SJSA1 (cell line): ENCODE data around the gene LPP. TPM values are rescaled to one million over a fixed set of nuclear protein-coding genes. Genes with fewer than 3 reads are reported as not detected.

Experiments
- DNase-seq, 2 experiments: peaks; one replicate each; pipeline ENCODE4 v3.0.0-alpha.2; 2015 to 2020; ENCODE audit warnings: low spot score in 2 of 2, low read depth in 1 of 2
- H3K27ac ChIP-seq: fragments of 250-450 bp; sonication (Bioruptor Pico); 2 replicates; pipeline ENCODE4 v1.5.1; 2020; ENCODE audit warnings: mild to moderate bottlenecking, moderate library complexity
- H3K27me3 ChIP-seq: fragments of 250-450 bp; sonication (Bioruptor Pico); replicated peaks from 2 replicates; pipeline ENCODE4 v1.5.1; 2020; ENCODE audit warnings: mild to moderate bottlenecking, moderate library complexity
- H3K36me3 ChIP-seq: fragments of 250-450 bp; sonication (Bioruptor Pico); 2 replicates; pipeline ENCODE4 v1.5.1; 2020; ENCODE audit warnings: mild to moderate bottlenecking
- H3K4me1 ChIP-seq: fragments of 250-450 bp; sonication (Bioruptor Pico); replicated peaks from 2 replicates; pipeline ENCODE4 v1.6.1; 2021; ENCODE audit warnings: mild to moderate bottlenecking
- H3K4me3 ChIP-seq: fragments of 250-450 bp; sonication (Bioruptor Pico); 2 replicates; pipeline ENCODE4 v1.5.1; 2020; ENCODE audit warnings: mild to moderate bottlenecking
- H3K9me3 ChIP-seq: fragments of 250-450 bp; sonication (Bioruptor Pico); replicated peaks from 2 replicates; pipeline ENCODE4 v1.5.1; 2020; ENCODE audit warnings: mild to moderate bottlenecking
- total RNA-seq: library from RNA; depleted of rRNA; stranded (reverse); fragments of >200 nt; shearing (Covaris generic); gene quantifications from 2 replicates; pipeline ENCODE4 v1.2.3, GENCODE V29; 2014

Gene LPP
- total RNA-seq, 1 experiment from 2014 or later: 132 TPM

DNA sequence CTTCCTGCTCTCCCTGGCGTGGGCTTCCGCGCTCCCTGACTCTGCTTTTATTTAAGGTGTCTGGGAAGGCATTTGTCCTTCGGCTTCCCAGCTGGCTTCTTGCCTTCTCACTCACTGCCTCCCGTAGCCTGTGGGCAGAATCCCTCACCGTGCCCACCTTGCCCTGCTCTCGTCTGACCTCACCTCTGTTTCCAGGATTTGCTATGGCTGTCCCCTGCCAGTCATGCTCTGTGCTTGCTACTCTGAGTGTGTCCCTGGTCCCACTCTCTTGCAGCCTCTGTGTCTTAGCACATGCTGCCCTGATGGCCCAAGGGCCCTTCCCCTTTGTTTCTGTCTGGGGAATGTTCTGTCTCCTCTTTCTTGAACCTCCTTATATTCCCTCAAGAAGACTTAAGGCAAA, 26.2 kb downstream of the LPP start:
- Histone ChIP-seq H3K27ac (no peak overlapping the region), H3K9me3 (no peaks in the 10 kb centered on the region), H3K4me1 (no peaks in the 10 kb centered on the region), H3K4me3 (no peak overlapping the region), H3K36me3 (peaks cover 28% of the 10 kb centered on the region), H3K27me3 (no peaks in the 10 kb centered on the region)
- no peak for DNase-seq

DNA sequence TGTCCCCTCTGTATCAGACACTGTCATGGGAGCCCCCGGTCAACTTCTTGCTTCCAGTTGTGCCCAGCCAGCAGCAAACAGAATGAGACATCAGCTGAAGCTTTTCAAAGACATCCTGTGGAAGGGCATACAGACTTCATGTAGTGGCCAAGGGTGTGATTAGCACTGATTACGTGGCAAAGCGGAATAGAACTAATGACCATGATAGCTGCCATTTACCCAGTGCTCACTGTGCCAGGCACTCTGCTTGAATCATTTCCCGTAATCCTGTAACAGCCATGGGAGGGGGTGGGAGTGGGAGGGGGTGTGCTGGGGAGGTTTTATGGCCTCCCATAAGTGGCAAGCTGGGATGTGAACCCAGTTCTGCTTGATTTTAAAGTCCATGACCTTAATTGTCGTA, 29.5 kb downstream of the LPP start:
- Histone ChIP-seq H3K9me3 (no peaks in the 10 kb centered on the region), H3K27me3 (no peaks in the 10 kb centered on the region), H3K27ac (no peak overlapping the region), H3K4me3 (no peak overlapping the region), H3K4me1 (no peaks in the 10 kb centered on the region), H3K36me3 (peaks cover 15% of the 10 kb centered on the region)
- DNase-seq: no peak

DNA sequence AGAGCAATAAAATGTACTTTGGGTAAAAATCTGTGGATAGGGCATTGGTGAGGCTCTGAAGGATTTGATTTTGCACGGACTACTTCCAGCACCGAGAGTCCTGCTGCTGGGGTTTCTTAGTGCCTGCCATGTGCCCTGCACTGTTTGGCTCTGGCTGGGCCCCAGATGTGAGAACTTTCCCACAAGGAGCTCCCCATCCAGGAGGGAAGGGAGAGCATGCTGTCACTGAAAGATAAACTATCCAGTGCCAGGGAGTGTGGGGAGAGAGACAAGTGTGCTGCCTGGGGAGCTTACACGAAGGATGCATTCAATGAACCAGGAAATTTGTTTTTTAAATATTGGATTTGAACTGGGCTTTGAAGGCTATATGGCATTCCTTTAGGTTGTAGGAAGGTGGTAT, 30.2 kb downstream of the LPP start:
- Histone ChIP-seq H3K27me3 (no peaks in the 10 kb centered on the region), H3K4me3 (no peak overlapping the region), H3K4me1 (no peaks in the 10 kb centered on the region), H3K27ac (no peak overlapping the region), H3K9me3 (no peaks in the 10 kb centered on the region), H3K36me3 (peaks cover 12% of the 10 kb centered on the region)
- no peak for DNase-seq

DNA sequence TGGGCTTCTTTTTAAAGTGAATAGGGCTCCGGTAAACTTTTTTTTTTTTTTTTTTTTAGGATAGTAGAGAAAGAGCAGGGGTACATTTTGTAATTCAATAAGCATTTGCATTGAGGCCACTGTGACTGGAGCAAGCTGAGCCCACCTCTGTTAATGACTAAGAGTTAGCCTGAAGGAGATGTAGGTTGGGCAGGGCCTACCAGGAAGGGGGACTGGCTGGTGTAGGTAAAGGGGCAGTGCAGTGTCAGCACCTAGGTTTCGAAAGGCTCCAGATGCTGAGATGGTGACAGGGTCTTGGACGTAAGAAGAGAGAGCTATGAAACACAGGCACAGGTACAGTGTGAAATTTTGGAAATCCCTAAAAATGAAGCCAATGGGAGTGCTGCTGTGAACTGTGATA, 30.7 kb downstream of the LPP start:
- no peaks in the 10 kb centered on the region for H3K27me3 ChIP-seq
- no peaks in the 10 kb centered on the region for H3K9me3 ChIP-seq
- no peak for DNase-seq
- no peaks in the 10 kb centered on the region for H3K4me1 ChIP-seq
- H3K27ac ChIP-seq: no peak overlapping the region
- no peak overlapping the region for H3K4me3 ChIP-seq
- peaks cover 7% of the 10 kb centered on the region for H3K36me3 ChIP-seq

DNA sequence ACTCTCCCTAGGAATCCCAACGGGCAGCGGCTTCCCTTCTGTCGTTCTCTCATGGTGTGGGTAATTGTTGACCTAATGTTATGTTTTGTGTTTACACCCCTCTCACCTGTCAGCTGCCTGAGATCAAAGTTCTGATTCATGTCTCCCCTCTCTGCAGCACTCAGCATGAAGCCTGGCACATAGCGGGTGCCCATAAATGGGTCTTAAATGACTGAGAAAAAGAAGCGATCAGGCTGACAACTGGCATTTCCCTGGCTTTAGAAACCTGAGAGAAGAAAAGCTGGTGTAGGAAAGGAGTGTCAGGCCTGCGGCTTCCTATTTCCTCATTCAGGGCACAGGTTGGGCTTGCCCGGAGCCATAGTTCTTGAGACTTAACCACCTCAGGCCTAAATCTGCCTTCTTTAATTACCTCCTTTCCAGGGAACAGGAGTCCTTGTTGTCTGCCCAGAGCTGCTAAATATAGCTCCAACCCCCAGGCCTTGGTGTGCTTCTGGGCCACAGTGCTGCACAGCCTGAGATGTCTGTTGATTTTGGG, 31.8 kb downstream of the LPP start:
- H3K9me3 ChIP-seq: no peaks in the 10 kb centered on the region
- no peak overlapping the region for H3K4me3 ChIP-seq
- no peaks in the 10 kb centered on the region for H3K27me3 ChIP-seq
- no peaks in the 10 kb centered on the region for H3K4me1 ChIP-seq
- no peak overlapping the region for H3K27ac ChIP-seq
- DNase-seq: no peak
- peaks cover 6% of the 10 kb centered on the region for H3K36me3 ChIP-seq

DNA sequence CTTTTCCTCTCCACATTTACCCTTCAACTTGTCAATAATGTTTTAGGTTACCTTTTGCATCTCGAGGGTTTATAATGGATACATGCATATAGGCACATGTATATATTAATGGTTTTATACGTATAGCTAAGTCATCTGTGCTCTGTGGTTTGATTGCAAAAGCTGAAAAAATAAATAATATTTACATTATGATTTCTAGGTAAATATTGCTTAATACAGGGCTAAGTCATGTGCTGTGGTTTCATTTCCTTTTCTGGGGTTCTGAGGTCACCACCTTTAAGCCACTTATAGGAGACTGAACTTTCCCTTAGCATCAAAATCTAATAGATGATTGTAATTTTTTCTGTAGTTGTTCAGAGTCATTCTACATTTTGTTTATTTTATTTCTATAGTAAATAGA, 33.1 kb downstream of the LPP start:
- no peaks in the 10 kb centered on the region for H3K4me1 ChIP-seq
- H3K27ac ChIP-seq: no peak overlapping the region
- DNase-seq: no peak
- no peak overlapping the region for H3K4me3 ChIP-seq
- H3K9me3 ChIP-seq: no peaks in the 10 kb centered on the region
- peaks cover 9% of the 10 kb centered on the region for H3K36me3 ChIP-seq
- no peaks in the 10 kb centered on the region for H3K27me3 ChIP-seq

DNA sequence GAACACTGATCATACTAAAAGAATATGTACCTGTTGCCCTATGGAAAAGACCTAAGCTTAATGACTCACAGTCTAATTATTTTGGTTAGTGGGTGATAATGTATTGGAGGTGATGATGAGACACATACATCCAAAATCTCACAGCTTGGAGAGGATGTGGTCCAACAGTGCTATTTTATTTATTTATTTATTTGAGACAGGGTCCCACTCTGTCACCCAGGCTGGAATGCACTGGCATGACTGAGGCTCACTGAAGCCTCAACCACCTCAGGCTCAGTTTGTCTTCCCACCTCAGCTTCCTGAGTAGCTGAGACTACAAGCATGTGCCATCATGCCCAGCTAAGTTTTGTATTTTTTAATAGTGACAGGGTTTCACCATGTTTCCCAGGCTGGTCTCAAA, 35.0 kb downstream of the LPP start:
- no peak overlapping the region for H3K27ac ChIP-seq
- no peak for DNase-seq
- H3K27me3 ChIP-seq: no peaks in the 10 kb centered on the region
- no peak overlapping the region for H3K4me3 ChIP-seq
- no peaks in the 10 kb centered on the region for H3K9me3 ChIP-seq
- H3K36me3 ChIP-seq: peaks cover 18% of the 10 kb centered on the region
- H3K4me1 ChIP-seq: peaks cover 8% of the 10 kb centered on the region

DNA sequence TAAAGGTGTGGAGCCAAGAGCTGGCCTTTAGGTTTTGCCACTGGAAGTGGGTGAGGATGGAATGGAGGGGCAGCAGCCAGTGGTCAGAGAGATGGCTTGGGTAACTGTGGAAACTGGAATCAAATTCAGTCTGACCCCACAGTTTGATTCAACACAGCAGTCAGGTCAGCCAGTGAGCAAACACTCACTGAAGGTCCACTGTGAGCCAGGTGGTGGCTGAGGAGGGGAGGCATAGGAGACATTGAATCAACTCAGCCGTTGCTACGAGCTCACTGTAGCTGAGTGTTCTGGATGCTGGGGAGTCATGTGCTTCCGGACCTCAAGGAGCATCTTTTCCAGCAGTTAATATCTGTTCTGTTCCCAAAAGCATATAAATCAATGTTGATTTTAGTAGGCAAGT, 37.5 kb downstream of the LPP start:
- H3K4me3 ChIP-seq: no peak overlapping the region
- H3K27ac ChIP-seq: no peak overlapping the region
- no peaks in the 10 kb centered on the region for H3K27me3 ChIP-seq
- H3K9me3 ChIP-seq: no peaks in the 10 kb centered on the region
- DNase-seq: no peak
- peaks cover 26% of the 10 kb centered on the region for H3K4me1 ChIP-seq
- peaks cover 24% of the 10 kb centered on the region for H3K36me3 ChIP-seq

DNA sequence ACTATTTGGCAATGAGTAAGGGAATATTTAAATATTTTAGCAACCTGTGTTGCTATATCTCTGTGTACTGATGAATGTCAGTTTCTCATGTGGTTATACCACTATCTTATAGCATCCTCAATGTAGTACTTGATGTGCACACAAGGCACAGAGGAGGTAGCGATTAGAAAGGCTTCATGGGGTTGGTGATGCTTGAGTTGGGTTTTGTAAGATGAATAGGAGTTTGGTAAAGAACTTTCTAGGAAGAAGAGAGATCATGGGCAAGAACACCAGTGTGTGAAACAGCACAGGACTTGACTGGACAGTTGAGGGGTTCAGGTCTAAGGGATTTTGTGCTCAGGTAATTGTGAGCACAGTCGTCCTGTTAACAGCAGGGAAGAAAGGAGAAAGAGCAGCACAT, 38.1 kb downstream of the LPP start:
- Histone ChIP-seq H3K4me1 (peaks cover 31% of the 10 kb centered on the region), H3K36me3 (peaks cover 30% of the 10 kb centered on the region), H3K4me3 (no peak overlapping the region), H3K27me3 (no peaks in the 10 kb centered on the region), H3K9me3 (no peaks in the 10 kb centered on the region), H3K27ac (no peak overlapping the region)
- DNase-seq: no peak

DNA sequence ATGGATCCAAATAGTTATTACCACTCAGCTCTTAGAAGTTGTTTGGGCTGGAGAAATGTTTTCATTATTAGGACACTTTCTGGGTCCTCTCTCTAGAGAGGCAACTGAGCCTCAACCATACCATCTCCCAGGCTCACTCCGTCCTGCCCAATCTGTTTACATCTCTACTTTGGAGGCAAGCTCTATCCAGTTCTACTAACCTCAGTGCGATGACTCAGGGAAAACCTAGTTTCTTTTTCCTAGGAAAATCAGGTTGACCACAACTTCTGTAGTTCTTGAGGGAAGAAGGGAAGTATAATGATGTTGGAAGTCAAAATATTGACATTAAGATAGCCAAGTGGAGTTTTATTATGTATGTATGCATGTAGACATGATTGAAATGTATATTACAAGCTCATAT, 40.4 kb downstream of the LPP start:
- Histone ChIP-seq H3K4me1 (peaks cover 45% of the 10 kb centered on the region), H3K36me3 (peaks cover 32% of the 10 kb centered on the region), H3K27ac (peak overlapping the region; percentile 11; the same call in 1 of the 2 replicates), H3K9me3 (no peaks in the 10 kb centered on the region), H3K4me3 (no peak overlapping the region), H3K27me3 (no peaks in the 10 kb centered on the region)
- DNase-seq: peak in 1 of 2 experiments; percentile 42

DNA sequence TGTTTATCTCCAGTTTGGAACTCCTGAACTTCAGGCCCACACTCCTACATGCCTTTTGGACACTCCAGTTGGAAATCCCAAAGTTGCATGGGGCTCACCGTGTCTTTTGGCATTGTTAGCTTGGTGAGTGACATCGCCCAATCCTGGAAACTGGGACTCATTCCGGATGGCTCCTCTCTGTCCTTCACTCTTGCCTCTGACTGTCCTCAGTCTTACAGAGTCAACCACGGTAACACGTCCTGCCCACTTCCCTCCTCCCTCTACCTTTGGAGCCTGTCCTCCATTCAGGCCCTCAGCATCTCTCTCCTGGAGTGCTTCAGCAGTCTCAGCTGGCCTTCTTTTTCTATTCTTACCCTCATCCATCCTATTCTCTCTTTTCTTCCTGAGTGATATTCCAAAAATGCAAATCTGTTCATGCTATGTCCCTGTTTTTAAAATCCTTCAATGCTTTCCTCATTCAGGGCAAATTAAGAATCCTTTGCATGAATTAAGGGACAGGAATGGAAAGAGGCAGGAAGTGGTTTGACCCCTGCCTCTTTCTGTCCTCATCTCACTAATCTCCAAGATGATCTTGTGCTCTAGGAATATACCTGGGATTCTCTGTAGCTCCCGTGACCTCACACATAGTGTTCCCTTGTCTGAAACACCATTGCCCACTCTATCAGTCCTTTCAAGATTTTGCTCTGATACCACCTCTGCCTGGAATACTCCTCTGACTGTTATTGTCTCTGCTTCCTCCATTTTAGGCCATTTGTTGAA, 42.5 kb downstream of the LPP start:
- Histone ChIP-seq H3K27ac (no peak overlapping the region), H3K36me3 (peaks cover 30% of the 10 kb centered on the region), H3K4me1 (peaks cover 45% of the 10 kb centered on the region), H3K9me3 (no peaks in the 10 kb centered on the region), H3K4me3 (no peak overlapping the region), H3K27me3 (no peaks in the 10 kb centered on the region)
- DNase-seq: no peak

DNA sequence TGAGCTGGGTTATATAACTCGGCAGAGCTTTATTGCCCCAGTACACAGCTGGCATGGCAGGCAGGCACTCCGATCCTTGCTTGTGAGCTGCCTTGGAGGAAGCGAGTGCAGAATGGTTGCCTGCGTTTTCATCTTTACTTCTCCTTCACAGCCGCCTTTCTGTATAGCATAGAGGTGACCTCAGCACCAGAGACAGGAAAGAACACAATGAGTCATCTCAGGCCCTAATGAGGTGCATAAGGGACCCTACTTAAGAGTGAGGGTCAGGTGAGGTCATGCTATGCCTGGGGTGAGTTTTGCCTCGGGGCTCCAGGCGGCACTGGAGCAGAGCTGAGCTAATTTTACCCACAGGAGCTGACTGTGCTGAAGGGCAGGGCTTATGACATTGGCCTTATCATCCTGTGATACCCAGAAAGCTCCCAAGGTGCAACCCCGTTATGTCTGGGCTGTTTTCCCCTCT, 43.5 kb downstream of the LPP start:
- H3K27ac ChIP-seq: no peak overlapping the region
- no peaks in the 10 kb centered on the region for H3K27me3 ChIP-seq
- DNase-seq: no peak

DNA sequence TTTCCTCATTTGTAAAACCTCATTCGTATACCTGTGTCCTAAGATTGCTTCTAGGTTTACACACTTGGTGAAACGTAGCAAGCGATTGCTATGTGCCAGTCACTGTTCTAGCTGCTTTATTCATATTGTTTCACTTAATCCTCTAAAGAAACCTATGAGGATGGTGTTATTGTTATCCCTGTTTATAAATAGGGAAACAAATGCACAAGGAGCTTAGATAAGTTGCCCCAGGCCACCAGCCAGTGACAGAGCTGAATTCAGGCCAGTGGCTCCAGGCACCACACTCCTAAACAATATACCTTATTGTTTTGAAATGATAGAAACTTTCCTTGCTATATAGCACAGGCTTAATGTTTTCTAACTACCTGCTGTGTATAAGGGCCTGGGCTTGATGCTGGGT, 44.0 kb downstream of the LPP start:
- Histone ChIP-seq H3K4me3 (no peak overlapping the region), H3K36me3 (peaks cover 22% of the 10 kb centered on the region), H3K9me3 (no peaks in the 10 kb centered on the region), H3K4me1 (peaks cover 45% of the 10 kb centered on the region), H3K27me3 (no peaks in the 10 kb centered on the region), H3K27ac (no peak overlapping the region)
- no peak for DNase-seq

More for the DNA sequence above, 43.5 kb downstream of the LPP start:
- H3K36me3 ChIP-seq: peaks cover 27% of the 10 kb centered on the region
- H3K4me1 ChIP-seq: peaks cover 45% of the 10 kb centered on the region
- H3K9me3 ChIP-seq: no peaks in the 10 kb centered on the region
- H3K4me3 ChIP-seq: no peak overlapping the region

DNA sequence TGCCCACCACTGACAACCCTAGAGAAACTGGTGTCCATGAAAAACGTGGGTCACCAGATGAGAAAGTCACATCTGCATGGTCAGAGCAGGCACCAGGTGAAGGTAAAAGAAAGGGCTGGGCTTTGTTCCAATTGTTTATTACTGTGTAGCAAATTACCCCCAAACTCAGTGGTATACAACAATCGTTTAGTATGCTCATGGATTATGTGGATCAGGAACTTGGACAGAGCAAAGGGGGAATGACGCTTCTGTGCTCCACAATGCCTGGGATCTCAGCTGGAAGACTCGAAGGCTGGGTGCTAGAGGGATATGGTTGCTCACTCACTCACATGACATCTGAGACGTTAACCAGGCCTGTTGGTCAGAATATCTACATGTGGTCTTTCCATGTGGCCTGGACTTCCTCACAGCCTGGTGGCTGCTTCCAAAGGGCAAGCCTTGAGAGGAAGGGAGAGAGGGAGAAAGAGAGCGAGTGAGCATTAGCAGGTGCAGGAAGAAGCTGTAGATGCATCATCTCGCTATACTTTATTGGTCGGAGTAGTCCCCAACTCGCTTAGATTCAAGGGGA, 44.9 kb downstream of the LPP start:
- Histone ChIP-seq H3K27me3 (no peaks in the 10 kb centered on the region), H3K36me3 (peaks cover 15% of the 10 kb centered on the region), H3K4me1 (peaks cover 38% of the 10 kb centered on the region), H3K9me3 (no peaks in the 10 kb centered on the region), H3K27ac (no peak overlapping the region), H3K4me3 (no peak overlapping the region)
- DNase-seq: no peak
